ENCODE data around the gene ALDH1B1. TPM values are rescaled to one million over a fixed set of nuclear protein-coding genes. Genes with fewer than 3 reads are reported as not detected.

The ALDH1B1 gene
- total RNA-seq, 2 experiments from 2014 or later: 0.19 to 0.20 TPM

GRCh38 chr9:38352530-38353328 is 39.8 kb upstream of the ALDH1B1 start:
- H3K4me1 ChIP-seq (ENCODE audit: insufficient read depth, low read length): no peaks in the 10 kb centered on the region
- CTCF ChIA-PET: no interaction called here
- intact Hi-C loops (cut with DNase I, micrococcal nuclease): no loop called here

GRCh38 chr9:38355115-38355514 is 37.4 kb upstream of the ALDH1B1 start:
- CTCF ChIA-PET: no interaction called here
- H3K36me3 Mint-ChIP-seq (ENCODE audit: low read depth): no peaks in the 10 kb centered on the region

More at GRCh38 chr9:38352530-38353328, 39.8 kb upstream of the ALDH1B1 start:
- Mint-ChIP-seq H3K4me3 (no peak overlapping the region), H3K9me3 (no peaks in the 10 kb centered on the region), H3K36me3 (ENCODE audit: low read depth) (no peaks in the 10 kb centered on the region), H3K4me1 (ENCODE audit: low read depth) (no peaks in the 10 kb centered on the region), H3K27ac (no peak overlapping the region), H3K27me3 (peaks cover 7% of the 10 kb centered on the region)
- DNase-seq: no peak
- no peak for TF ChIP-seq CTCF (IDR thresholded peaks at IDR 0.05)
- POLR2A ChIA-PET: no interaction called here
- no peak for ATAC-seq (ENCODE audit: poor library complexity)
- Histone ChIP-seq H3K36me3 (ENCODE audit: insufficient read depth, low read length) (no peaks in the 10 kb centered on the region), H3K27me3 (ENCODE audit: control insufficient read depth in 1 of 2, insufficient read depth in 2 of 2, low read length in 2 of 2) (no peaks in the 10 kb centered on the region), H3K27ac (ENCODE audit: low read depth in 1 of 2, low read length in 2 of 2) (no peak overlapping the region), H3K4me3 (ENCODE audit: low read length) (no peak overlapping the region), H3K9me3 (ENCODE audit: control insufficient read depth in 1 of 2, insufficient read depth in 1 of 2, low read length in 2 of 2) (no peaks in the 10 kb centered on the region)

GRCh38 chr9:38355517-38356120 is 36.9 kb upstream of the ALDH1B1 start:
- CTCF ChIA-PET: no interaction called here
- DNase-seq (no peak), ATAC-seq (ENCODE audit: poor library complexity) (no peak)
- Histone ChIP-seq H3K4me3 (ENCODE audit: low read length) (no peak overlapping the region), H3K4me1 (ENCODE audit: insufficient read depth, low read length) (no peaks in the 10 kb centered on the region), H3K36me3 (ENCODE audit: insufficient read depth, low read length) (no peaks in the 10 kb centered on the region), H3K27ac (ENCODE audit: low read depth in 1 of 2, low read length in 2 of 2) (no peak overlapping the region), H3K9me3 (ENCODE audit: control insufficient read depth in 1 of 2, insufficient read depth in 1 of 2, low read length in 2 of 2) (no peaks in the 10 kb centered on the region), H3K27me3 (ENCODE audit: control insufficient read depth in 1 of 2, insufficient read depth in 2 of 2, low read length in 2 of 2) (no peaks in the 10 kb centered on the region)
- no peaks in the 10 kb centered on the region for H3K4me1 Mint-ChIP-seq (ENCODE audit: low read depth)
- no peaks in the 10 kb centered on the region for H3K9me3 Mint-ChIP-seq
- no peak for TF ChIP-seq CTCF (IDR thresholded peaks at IDR 0.05)
- H3K27me3 Mint-ChIP-seq: no peaks in the 10 kb centered on the region
- intact Hi-C loops (cut with DNase I, micrococcal nuclease): no loop called here
- POLR2A ChIA-PET: no interaction called here
- no peak overlapping the region for H3K27ac Mint-ChIP-seq
- H3K4me3 Mint-ChIP-seq: no peak overlapping the region
- H3K36me3 Mint-ChIP-seq (ENCODE audit: low read depth): no peaks in the 10 kb centered on the region

More at GRCh38 chr9:38355115-38355514, 37.4 kb upstream of the ALDH1B1 start:
- Mint-ChIP-seq H3K4me1 (ENCODE audit: low read depth) (no peaks in the 10 kb centered on the region), H3K4me3 (no peak overlapping the region), H3K9me3 (no peaks in the 10 kb centered on the region), H3K27ac (no peak overlapping the region), H3K27me3 (peaks cover under 1% of the 10 kb centered on the region)
- ATAC-seq (ENCODE audit: poor library complexity): no peak
- DNase-seq: no peak
- POLR2A ChIA-PET: no interaction called here
- H3K4me1 ChIP-seq (ENCODE audit: insufficient read depth, low read length): no peaks in the 10 kb centered on the region
- no peak for TF ChIP-seq CTCF (IDR thresholded peaks at IDR 0.05)
- H3K36me3 ChIP-seq (ENCODE audit: insufficient read depth, low read length): no peaks in the 10 kb centered on the region
- no peak overlapping the region for H3K4me3 ChIP-seq (ENCODE audit: low read length)
- intact Hi-C loops (cut with DNase I, micrococcal nuclease): no loop called here
- no peak overlapping the region for H3K27ac ChIP-seq (ENCODE audit: low read depth in 1 of 2, low read length in 2 of 2)
- H3K27me3 ChIP-seq (ENCODE audit: control insufficient read depth in 1 of 2, insufficient read depth in 2 of 2, low read length in 2 of 2): no peaks in the 10 kb centered on the region
- H3K9me3 ChIP-seq (ENCODE audit: control insufficient read depth in 1 of 2, insufficient read depth in 1 of 2, low read length in 2 of 2): no peaks in the 10 kb centered on the region

All from CD4-positive, alpha-beta T cell (primary cell).